C4-2B (cell line): ENCODE measurements around the gene IL17RD.

Experiments
- ZFX ChIP-seq: fragments of 450-650 bp; IDR thresholded peaks from 2 replicates; pipeline ENCODE4 v1.6.1; 2017
- TF ChIP-seq, protein P1 (sequence below): fragments of 450-650 bp; conservative IDR thresholded peaks from 2 replicates; pipeline ENCODE4 v1.5.1; 2017; ENCODE audit warnings: mild to moderate bottlenecking

- TF ChIP-seq, protein P1, sequence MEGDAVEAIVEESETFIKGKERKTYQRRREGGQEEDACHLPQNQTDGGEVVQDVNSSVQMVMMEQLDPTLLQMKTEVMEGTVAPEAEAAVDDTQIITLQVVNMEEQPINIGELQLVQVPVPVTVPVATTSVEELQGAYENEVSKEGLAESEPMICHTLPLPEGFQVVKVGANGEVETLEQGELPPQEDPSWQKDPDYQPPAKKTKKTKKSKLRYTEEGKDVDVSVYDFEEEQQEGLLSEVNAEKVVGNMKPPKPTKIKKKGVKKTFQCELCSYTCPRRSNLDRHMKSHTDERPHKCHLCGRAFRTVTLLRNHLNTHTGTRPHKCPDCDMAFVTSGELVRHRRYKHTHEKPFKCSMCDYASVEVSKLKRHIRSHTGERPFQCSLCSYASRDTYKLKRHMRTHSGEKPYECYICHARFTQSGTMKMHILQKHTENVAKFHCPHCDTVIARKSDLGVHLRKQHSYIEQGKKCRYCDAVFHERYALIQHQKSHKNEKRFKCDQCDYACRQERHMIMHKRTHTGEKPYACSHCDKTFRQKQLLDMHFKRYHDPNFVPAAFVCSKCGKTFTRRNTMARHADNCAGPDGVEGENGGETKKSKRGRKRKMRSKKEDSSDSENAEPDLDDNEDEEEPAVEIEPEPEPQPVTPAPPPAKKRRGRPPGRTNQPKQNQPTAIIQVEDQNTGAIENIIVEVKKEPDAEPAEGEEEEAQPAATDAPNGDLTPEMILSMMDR, result no peak
- TF ChIP-seq ZFX, result no peak
These were observed 112.5 kb downstream of the IL17RD start for GRCh38 chr3:57052662-57053061.
